ENCODE data around the gene CIPC. TPM values are rescaled to one million over a fixed set of nuclear protein-coding genes. Genes with fewer than 3 reads are reported as not detected.

CIPC gene
- total and polyA plus RNA-seq, 2 of the 13 experiments (the other 11 are each of a cell fraction or from before 2014, with no cell fraction given) = 7.6 to 13.9 TPM

DNA sequence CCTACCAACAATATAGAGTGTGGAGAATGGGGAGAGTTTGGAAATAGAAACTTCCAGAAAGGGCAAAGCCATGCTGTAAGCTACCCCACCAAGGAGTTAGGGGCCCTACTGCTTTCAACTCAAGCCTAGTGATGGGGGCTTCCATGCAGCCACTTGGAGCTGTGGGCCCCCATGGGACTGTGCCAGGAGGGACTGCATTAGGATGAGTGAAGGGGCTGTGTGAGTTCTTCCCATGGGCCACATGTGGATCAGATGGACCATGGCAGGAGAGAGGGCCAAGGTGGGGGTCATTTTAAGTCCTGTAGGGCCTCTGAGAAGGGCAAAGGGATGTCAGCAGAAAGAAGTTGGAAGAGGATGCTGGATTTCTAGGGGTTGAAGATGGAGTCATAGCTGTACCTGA, 23.1 kb upstream of the CIPC start (continued):
- TF ChIP-seq JUND (CRISPR knock-in tag; IDR thresholded peaks at IDR 0.05) (no peak), RFXAP (CRISPR knock-in tag; IDR thresholded peaks at IDR 0.05; ENCODE audit: borderline replicate concordance) (no peak), ZNF775 (CRISPR knock-in tag; IDR thresholded peaks at IDR 0.05; ENCODE audit: borderline replicate concordance) (no peak), NKX3-1 (CRISPR knock-in tag; IDR thresholded peaks at IDR 0.05) (no peak)
- TF ChIP-seq, protein P1, sequence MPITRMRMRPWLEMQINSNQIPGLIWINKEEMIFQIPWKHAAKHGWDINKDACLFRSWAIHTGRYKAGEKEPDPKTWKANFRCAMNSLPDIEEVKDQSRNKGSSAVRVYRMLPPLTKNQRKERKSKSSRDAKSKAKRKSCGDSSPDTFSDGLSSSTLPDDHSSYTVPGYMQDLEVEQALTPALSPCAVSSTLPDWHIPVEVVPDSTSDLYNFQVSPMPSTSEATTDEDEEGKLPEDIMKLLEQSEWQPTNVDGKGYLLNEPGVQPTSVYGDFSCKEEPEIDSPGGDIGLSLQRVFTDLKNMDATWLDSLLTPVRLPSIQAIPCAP (CRISPR knock-in tag; IDR thresholded peaks at IDR 0.05; ENCODE audit: low read depth) = no peak
- TF ChIP-seq, protein P2, sequence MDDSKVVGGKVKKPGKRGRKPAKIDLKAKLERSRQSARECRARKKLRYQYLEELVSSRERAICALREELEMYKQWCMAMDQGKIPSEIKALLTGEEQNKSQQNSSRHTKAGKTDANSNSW (CRISPR knock-in tag; IDR thresholded peaks at IDR 0.05; ENCODE audit: borderline replicate concordance) = no peak
- TF ChIP-seq, protein P3, sequence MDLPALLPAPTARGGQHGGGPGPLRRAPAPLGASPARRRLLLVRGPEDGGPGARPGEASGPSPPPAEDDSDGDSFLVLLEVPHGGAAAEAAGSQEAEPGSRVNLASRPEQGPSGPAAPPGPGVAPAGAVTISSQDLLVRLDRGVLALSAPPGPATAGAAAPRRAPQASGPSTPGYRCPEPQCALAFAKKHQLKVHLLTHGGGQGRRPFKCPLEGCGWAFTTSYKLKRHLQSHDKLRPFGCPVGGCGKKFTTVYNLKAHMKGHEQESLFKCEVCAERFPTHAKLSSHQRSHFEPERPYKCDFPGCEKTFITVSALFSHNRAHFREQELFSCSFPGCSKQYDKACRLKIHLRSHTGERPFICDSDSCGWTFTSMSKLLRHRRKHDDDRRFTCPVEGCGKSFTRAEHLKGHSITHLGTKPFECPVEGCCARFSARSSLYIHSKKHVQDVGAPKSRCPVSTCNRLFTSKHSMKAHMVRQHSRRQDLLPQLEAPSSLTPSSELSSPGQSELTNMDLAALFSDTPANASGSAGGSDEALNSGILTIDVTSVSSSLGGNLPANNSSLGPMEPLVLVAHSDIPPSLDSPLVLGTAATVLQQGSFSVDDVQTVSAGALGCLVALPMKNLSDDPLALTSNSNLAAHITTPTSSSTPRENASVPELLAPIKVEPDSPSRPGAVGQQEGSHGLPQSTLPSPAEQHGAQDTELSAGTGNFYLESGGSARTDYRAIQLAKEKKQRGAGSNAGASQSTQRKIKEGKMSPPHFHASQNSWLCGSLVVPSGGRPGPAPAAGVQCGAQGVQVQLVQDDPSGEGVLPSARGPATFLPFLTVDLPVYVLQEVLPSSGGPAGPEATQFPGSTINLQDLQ (CRISPR knock-in tag; IDR thresholded peaks at IDR 0.05) = no peak

DNA sequence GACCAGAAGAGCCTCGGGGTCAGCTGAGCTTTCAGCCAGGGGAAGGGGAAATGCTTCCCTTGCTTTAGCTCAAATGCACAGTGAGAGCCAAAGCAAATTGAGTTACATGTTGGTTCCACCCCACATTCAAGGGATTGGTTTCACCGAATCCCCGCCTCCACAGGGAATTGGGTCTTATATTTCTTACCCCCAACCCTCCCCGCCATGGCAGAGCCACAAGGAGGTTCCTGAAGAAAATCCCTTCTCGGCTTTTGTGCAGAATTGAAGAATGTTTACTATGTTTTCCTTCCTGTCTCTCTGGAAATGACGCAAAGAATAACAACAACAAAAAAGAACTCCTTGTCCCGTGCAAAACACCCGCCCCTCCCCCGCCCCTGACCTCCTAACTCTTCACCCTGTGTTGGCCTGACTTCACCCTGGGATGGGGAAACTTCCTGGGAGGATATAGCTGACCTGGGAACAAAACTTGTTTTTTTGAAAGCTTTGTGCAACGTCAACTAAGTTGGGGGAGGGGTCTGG, 21.9 kb upstream of the CIPC start:
- no peaks in the 10 kb centered on the region for H3K79me2 ChIP-seq (ENCODE audit: insufficient read depth, low read length)
- BruUV-seq (replicated peaks) = no TSS peak
- DNase-seq (ENCODE audit: low spot score) = peak; percentile 19
- H3K4me2 ChIP-seq (ENCODE audit: low read depth, low read length) = no peak overlapping the region
- no peak for FAIRE-seq
- no peaks in the 10 kb centered on the region for H4K20me1 ChIP-seq (ENCODE audit: insufficient read depth, low read length)
- H3K36me3 ChIP-seq (replicated peaks in 1 of 2; ENCODE audit: control insufficient read depth in 1 of 2, insufficient read depth in 2 of 2, low read length in 2 of 2) = no peaks in the 10 kb centered on the region
- ChIA-PET CTCF (ENCODE audit: low intra/inter-chr PET ratio, low total read pairs) (no interaction called here), POLR2A (no interaction called here)
- no peak overlapping the region for H3K4me3 ChIP-seq (replicated peaks in 1 of 3; ENCODE audit: insufficient read depth in 1 of 3, low read depth in 2 of 3, low read length in 3 of 3)
- no peak overlapping the region for H3K9ac ChIP-seq (ENCODE audit: insufficient read depth, low read depth, low read length)
- H2AFZ ChIP-seq (ENCODE audit: low read length) = no peak overlapping the region
- H3K4me1 ChIP-seq (ENCODE audit: insufficient read depth, low read length) = peaks cover 16% of the 10 kb centered on the region
- intact Hi-C loops (cut with micrococcal nuclease; ENCODE audit: unreplicated experiment) (no loop called here), in situ Hi-C loops (cut with HindIII; ENCODE audit: extremely low pct_ligation_motif_present, low pct_unique_long_range_greater_than_20kb) (no loop called here)
- 23% methylated on average over 10 of the region's 10 CpGs for WGBS (ENCODE audit: low lambda C conversion rate)
- no peak for ATAC-seq
- TF ChIP-seq ZNF33B (CRISPR knock-in tag; IDR thresholded peaks at IDR 0.05) = no peak
- TF ChIP-seq, protein P4, sequence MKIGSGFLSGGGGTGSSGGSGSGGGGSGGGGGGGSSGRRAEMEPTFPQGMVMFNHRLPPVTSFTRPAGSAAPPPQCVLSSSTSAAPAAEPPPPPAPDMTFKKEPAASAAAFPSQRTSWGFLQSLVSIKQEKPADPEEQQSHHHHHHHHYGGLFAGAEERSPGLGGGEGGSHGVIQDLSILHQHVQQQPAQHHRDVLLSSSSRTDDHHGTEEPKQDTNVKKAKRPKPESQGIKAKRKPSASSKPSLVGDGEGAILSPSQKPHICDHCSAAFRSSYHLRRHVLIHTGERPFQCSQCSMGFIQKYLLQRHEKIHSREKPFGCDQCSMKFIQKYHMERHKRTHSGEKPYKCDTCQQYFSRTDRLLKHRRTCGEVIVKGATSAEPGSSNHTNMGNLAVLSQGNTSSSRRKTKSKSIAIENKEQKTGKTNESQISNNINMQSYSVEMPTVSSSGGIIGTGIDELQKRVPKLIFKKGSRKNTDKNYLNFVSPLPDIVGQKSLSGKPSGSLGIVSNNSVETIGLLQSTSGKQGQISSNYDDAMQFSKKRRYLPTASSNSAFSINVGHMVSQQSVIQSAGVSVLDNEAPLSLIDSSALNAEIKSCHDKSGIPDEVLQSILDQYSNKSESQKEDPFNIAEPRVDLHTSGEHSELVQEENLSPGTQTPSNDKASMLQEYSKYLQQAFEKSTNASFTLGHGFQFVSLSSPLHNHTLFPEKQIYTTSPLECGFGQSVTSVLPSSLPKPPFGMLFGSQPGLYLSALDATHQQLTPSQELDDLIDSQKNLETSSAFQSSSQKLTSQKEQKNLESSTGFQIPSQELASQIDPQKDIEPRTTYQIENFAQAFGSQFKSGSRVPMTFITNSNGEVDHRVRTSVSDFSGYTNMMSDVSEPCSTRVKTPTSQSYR (CRISPR knock-in tag; IDR thresholded peaks at IDR 0.05; ENCODE audit: borderline replicate concordance) = peak; percentile 11; the same call in 1 of the 2 replicates
- H3K27me3 ChIP-seq (ENCODE audit: control insufficient read depth in 1 of 2, insufficient read depth in 2 of 2, low read length in 2 of 2) = no peaks in the 10 kb centered on the region; a peak in 2 of 5 replicates
- no peaks in the 10 kb centered on the region for H3K9me3 ChIP-seq (ENCODE audit: low read length)
- no peak overlapping the region for H3K27ac ChIP-seq (ENCODE audit: extremely low read length, insufficient read depth, low read length)
